SU-DHL-6 (cell line): ENCODE measurements around the gene DAGLB.
A peak's percentile ranks its signal among the peaks of the same experiment; 100 is the strongest.

ENCODE experiments used
- H2AFZ ChIP-seq: fragments of 200-600 bp; sonication (generic); 2 replicates; pipeline ENCODE4 v1.6.1; 2014; ENCODE audit warnings: low read depth, mild to moderate bottlenecking, moderate library complexity, mixed read lengths, antibody characterized with exemption, low read length; ENCODE audit not compliant: severe bottlenecking
- H3F3A ChIP-seq: fragments of 200-600 bp; shearing (Covaris generic); 2 replicates; pipeline ENCODE4 v1.6.0; 2016; ENCODE audit warnings: antibody characterized with exemption, mild to moderate bottlenecking; ENCODE audit not compliant: insufficient read depth
- H3K27ac ChIP-seq: fragments of 200-600 bp; sonication (generic); 2 replicates; pipeline ENCODE4 v1.5.1; 2016; ENCODE audit warnings: low read depth, mild to moderate bottlenecking, low read length, moderate library complexity, mixed read lengths
- H3K27me3 ChIP-seq: fragments of 200-600 bp; sonication (generic), shearing (Covaris generic); 2 replicates; pipeline ENCODE4 v1.6.0; 2014; ENCODE audit warnings: mild to moderate bottlenecking, low read length
- H3K36me3 ChIP-seq: fragments of 200-600 bp; sonication (generic); 2 replicates; pipeline ENCODE4 v1.6.1; 2014; ENCODE audit warnings: mild to moderate bottlenecking, low read length, mixed read lengths
- H3K4me2 ChIP-seq: fragments of 300-600, 200-600 bp; shearing (Covaris generic), sonication (generic); 2 replicates; pipeline ENCODE4 v1.6.0; 2014; ENCODE audit warnings: low read length, low read depth, mild to moderate bottlenecking; ENCODE audit not compliant: poor library complexity, severe bottlenecking
- H3K4me3 ChIP-seq: fragments of 200-600 bp; sonication (generic); 2 replicates; pipeline ENCODE4 v1.5.1; 2014; ENCODE audit warnings: antibody characterized with exemption, low read length, mild to moderate bottlenecking, mixed read lengths; ENCODE audit not compliant: insufficient read depth, poor library complexity, severe bottlenecking
- H3K79me2 ChIP-seq: fragments of 200-600 bp; sonication (generic); 2 replicates; pipeline ENCODE4 v1.6.1; 2014; ENCODE audit warnings: mild to moderate bottlenecking, low read length, moderate library complexity; ENCODE audit not compliant: insufficient read depth
- H3K9ac ChIP-seq: fragments of 200-600 bp; sonication (generic); 2 replicates; pipeline ENCODE4 v1.7.0; 2014; ENCODE audit warnings: mild to moderate bottlenecking, low read length
- H3K9me2 ChIP-seq: fragments of 200-600 bp; sonication (generic); replicated peaks from 2 replicates; pipeline ENCODE4 v1.6.1; 2014; ENCODE audit warnings: low read length; ENCODE audit not compliant: insufficient read depth
- H3K9me3 ChIP-seq: fragments of 200-600 bp; sonication (generic); 2 replicates; pipeline ENCODE4 v1.6.1; 2014; ENCODE audit warnings: low read length, mixed read lengths; ENCODE audit not compliant: insufficient read depth
- H4K20me1 ChIP-seq: fragments of 200-600 bp; sonication (generic); 2 replicates; pipeline ENCODE4 v1.6.1; 2014; ENCODE audit warnings: low read depth, mild to moderate bottlenecking, antibody characterized with exemption, low read length, moderate library complexity, mixed read lengths
- CTCF ChIP-seq: fragments of 200-600 bp; sonication (generic); IDR thresholded peaks from one replicate; pipeline ENCODE4 v1.5.1; 2017; ENCODE audit warnings: antibody characterized with exemption, mild to moderate bottlenecking, low read length, moderate library complexity; ENCODE audit not compliant: insufficient read depth, poor library complexity, severe bottlenecking
- EZH2phosphoT487 ChIP-seq: fragments of 200-600 bp; sonication (generic), shearing (Covaris generic); conservative IDR thresholded peaks from 2 replicates; pipeline ENCODE4 v1.6.1; 2018; ENCODE audit warnings: mild to moderate bottlenecking, antibody characterized with exemption, low read length, moderate library complexity, mixed read lengths

Gene DAGLB

DNA sequence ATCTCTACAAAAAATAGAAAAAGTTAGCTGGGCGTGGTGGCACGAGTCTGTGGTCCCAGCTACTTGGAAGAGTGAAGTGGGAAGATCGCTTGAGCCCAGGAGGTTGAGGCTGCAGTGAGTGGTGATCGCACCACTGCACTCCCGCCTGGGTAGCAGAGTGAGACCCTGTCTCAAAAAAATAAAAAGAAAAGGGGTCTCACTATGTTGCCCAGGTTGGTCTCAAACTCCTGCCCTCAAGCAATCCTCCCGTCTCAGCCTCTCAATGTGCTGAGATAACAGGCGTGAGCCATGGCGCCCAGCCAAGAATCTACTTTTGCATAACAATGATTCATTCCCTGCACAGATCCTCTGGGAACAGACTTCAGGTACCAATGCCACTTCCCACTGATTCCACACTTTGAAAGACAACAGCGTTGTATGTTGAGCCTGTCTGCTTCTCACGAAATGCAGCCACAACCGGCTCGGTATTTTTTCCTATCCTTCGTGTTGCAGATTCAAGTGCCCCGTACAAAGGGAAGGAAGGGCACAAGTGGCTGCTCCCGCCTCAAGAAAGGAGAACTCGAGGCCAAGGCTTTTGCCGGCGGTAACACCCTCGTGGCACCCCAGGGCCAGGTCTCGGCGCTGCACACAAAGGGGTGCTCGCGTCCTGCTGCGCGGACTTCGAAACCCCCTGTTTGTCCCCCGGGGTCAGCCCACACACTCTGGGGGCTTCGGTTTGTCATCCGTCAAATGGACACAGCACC is 745 bp downstream of the DAGLB start:
- Histone ChIP-seq H2AFZ (peak overlapping the region; percentile 94), H3K79me2 (peaks cover 57% of the 10 kb centered on the region), H4K20me1 (no peaks in the 10 kb centered on the region), H3K4me2 (peak overlapping the region; percentile 89), H3K4me3 (peak overlapping the region; percentile 72), H3K9me3 (no peaks in the 10 kb centered on the region), H3F3A (no peaks in the 10 kb centered on the region), H3K36me3 (peaks cover 14% of the 10 kb centered on the region), H3K9me2 (no peaks in the 10 kb centered on the region), H3K27me3 (no peaks in the 10 kb centered on the region), H3K9ac (peak overlapping the region; percentile 91), H3K27ac (peak overlapping the region; percentile 5; the same call in 1 of the 2 replicates)
- TF ChIP-seq EZH2phosphoT487: no peak
- no peak for TF ChIP-seq CTCF

GRCh38 chr7:6444516-6445269 is 3.1 kb downstream of the DAGLB start:
- Histone ChIP-seq H3K27ac (no peak overlapping the region), H3K4me3 (no peak overlapping the region), H3K27me3 (no peaks in the 10 kb centered on the region), H4K20me1 (no peaks in the 10 kb centered on the region), H3K4me2 (no peak overlapping the region), H3K9me3 (no peaks in the 10 kb centered on the region), H3K79me2 (peaks cover 73% of the 10 kb centered on the region), H2AFZ (no peak overlapping the region), H3F3A (no peaks in the 10 kb centered on the region), H3K9ac (no peak overlapping the region), H3K36me3 (peaks cover 14% of the 10 kb centered on the region), H3K9me2 (no peaks in the 10 kb centered on the region)
- no peak for TF ChIP-seq EZH2phosphoT487
- TF ChIP-seq CTCF: no peak

DNA sequence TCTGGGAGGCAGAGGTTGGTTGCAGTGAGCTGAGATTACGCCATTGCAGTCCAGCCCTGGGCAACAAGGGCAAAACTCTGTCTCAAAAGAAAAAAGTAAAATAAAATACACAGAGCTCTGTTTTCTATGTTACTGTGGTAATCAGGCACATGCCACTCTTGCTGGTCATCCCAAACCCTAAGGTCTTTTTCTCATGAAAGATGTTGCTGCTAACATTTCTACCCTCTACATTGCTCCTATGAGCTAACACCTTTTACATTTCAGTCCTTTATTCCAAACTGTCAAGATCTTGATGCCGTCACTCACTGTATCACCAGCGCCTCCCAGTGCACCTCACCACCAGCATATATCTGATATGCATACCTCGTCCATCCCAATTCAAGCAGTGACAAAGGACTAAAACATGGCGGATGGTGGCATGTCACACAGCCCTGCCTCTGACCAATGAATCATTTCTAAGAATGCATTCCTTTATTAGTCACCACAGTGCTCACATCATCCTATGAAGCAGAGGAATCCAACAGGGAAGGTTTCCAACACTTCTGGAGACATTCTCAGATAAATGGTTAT is 4.3 kb downstream of the DAGLB start:
- no peak overlapping the region for H3K4me3 ChIP-seq
- H4K20me1 ChIP-seq: no peaks in the 10 kb centered on the region
- H3K27me3 ChIP-seq: no peaks in the 10 kb centered on the region
- H2AFZ ChIP-seq: no peak overlapping the region
- H3K79me2 ChIP-seq: peaks cover 85% of the 10 kb centered on the region
- no peaks in the 10 kb centered on the region for H3K9me2 ChIP-seq
- TF ChIP-seq CTCF (no peak), EZH2phosphoT487 (no peak)
- no peak overlapping the region for H3K4me2 ChIP-seq
- no peaks in the 10 kb centered on the region for H3F3A ChIP-seq
- no peak overlapping the region for H3K9ac ChIP-seq
- H3K27ac ChIP-seq: no peak overlapping the region
- peaks cover 14% of the 10 kb centered on the region for H3K36me3 ChIP-seq
- H3K9me3 ChIP-seq: no peaks in the 10 kb centered on the region
